NCI-H82 treated with DMSO at 0.1 percent for 48 hours (cell line): ENCODE data around the gene CST3.
A peak's percentile ranks its signal among the peaks of the same experiment; 100 is the strongest.
"Not testable (repeated sequence)": the region's sequence is repeated elsewhere in the genome, so short reads cannot be mapped to it uniquely, and the experiment has no call there.

Experiments used
- DNase-seq: peaks from one replicate; lab custom pipeline; 2025; ENCODE audit not compliant: unreplicated experiment; lab: John Stamatoyannopoulos, UW

The CST3 gene

DNA sequence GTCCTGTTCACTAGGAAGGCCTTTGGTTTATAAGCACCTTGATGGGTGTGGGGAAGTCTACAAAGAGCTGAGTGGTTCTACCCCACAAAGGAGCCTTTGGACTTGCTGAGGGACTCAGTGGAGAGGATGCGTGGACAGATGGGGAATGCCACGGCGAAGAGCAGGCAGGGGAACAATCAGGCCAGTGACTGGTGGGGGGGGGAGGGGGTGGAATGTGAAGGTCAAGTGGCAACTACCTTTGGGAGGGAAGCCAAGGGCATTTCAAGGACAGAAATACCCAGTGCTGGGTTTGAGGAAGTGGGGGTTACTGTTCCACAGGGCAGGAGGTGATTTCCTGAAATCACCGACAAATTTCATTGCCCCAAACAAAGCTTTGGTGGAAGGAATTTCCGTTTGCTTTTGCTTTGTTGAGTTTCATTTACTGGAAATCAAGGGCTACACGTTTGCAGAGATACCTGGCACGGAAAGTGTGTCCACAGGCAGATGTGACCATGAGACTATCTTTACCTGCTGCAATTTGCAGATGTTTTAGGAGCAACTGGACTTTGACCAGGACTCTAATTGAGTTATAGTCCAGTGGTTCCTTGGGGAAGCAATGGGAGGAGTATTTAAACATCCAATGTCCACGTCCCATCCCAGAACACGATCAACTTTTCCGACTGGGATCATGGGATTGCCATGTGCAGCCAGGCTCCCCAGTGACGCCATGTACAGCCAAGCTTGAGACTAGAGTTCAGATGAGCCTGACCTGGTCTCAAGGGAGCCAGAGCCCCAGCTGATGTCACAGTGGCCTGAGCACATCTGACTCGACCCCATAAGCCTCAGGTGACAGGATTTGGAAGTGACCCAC is 8.0 kb downstream of the CST3 start:
- no peak for DNase-seq

DNA sequence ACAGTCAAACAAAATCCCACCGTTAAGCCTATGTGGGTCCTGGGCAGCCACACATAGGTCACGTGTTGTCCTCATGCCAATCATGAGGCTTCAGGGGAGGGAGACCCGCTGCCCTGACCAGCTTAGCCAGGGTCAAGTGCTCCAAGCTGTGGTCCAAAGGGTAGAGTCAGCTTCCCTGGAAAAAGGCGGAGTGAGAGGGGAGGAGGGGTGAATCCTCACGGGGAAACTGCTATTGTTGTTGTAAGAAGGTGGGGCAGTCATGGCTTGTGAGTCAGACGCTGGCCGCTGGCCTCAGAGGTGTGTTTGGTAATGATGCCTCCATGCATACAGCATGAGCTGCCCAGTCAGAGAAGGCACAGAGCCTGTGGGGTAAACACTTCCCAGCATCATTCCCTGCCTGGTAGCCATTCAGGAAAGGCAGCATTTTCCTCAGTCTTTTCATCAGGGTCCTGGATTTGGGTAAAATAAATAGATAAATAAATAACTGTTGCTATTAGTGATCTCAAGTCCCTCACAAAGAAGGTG is 8.7 kb downstream of the CST3 start:
- DNase-seq = no peak

DNA sequence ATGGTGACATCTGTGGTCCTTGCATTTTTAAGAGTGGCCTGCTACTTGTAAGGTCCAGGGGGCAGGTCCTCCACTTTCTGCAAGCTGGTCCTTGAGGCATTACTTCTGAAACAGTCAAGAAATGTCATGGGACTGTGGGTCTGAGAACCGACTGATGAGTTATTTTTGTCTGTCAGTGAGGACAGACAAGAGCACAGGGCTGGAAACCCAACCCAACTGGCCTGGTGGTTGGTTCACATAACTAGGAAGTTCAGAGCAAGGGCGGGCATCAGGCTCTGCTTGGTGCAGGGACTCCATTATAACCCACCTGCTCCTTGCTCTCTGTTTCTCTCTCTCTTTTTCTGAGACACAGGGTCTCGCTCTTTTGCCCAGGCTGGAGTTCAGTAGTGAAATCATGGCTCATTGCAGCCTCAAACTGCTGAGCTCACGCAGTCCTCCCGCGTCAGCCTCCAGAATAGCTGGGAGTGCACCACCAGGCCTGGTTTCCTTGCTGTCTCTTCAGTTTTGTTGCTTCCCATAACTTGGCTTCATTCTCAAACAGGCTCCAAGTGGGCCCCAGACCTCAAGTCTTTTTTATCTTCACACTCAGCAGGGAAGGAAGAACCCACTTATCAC is 9.2 kb downstream of the CST3 start:
- DNase-seq = no peak

DNA sequence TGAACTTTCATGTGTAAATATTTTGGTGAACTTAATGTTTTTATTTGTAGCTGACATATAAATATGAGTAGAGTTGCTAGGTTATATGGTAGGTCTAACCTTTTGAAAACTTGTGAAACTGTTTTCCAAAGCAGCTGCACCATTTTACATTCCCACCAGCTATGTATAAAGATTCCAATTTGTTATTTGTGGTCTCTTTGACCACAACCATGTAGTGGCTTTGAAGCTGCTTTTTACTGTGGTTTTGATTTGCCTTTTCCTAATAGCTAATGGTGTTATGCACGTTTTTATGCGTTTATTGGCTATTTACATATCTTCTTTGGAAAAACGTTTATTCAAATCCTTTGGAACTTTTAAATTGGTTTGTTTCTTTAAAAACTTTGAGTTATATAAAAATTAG is 10.3 kb downstream of the CST3 start:
- no peak for DNase-seq

DNA sequence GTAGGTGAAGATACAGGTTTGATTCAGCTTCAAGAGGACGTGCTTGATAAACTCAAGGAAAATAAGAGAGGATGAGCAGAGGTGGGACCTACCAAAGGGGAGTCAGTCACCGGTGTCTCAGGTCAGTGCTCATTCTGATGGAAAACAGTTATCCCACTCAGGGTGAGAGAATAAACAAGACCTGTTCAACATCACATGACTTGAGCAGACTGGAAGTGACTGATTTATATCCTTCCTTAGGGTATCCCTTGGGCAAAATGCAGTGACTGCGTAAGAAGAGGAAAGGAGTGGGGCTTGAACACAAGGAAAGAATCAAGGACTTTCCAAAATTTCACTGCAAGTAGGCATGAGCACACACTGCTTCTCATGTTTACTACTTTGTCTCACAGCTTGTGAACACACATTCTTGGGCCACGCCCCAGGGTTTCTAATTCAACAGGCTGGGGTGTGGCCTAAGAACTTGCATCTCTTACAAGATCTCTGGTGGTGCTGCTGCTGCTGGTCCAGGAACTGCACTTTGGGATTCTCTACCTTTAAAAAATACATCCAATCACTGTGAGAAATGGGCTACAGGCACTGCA is 11.6 kb downstream of the CST3 start:
- DNase-seq = no peak

DNA sequence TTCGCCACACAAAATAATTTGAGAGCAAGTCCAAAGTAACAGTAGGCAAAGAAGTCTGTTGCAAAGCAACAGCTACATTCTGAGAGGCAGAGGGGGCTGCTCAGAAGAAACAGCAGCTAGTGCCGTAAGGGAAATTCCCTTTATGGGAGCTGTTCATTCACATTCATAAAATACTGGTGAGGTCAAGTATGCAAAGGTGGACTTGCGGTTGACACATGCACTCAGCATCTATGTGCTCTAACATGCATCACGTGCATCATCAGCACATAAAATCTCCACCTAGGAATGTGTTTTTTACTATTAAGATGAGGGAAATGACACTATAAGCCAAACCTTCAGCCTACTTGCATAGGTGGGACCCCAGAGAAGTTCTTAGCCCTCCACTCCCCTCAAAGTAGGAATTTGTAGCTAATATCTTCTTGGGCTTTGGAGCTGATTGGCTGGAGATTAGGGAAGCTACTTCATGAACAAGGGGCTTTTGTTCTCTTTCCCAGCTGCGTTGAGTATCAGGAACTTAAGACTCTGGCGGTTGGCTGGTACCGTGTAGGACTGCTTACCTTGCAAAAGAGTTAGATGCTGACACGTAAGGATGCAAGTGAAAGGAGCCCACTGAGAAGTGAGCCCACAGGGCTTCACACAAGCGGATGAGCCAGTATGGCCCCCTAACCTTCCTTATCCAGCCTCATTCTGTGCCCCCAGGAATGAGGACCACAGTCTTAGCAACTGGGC is 12.4 kb downstream of the CST3 start:
- no peak for DNase-seq

DNA sequence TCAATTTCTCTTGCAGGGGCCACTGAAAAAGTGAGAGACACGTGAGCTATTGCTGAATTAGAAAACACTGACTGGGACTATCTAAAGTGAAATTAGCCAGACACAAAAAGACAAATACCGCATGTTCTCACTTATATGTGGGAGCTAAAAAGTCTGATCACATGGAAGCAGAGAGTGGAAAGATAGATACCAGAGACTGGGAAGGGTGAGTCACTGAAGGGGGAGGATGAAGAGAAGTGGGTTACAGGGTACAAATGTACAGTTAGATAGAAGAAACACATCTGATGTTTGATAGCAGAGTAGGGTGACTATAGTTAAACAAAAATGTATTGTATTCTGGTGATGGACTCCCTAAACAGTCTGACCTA is 13.4 kb downstream of the CST3 start:
- DNase-seq = no peak

DNA sequence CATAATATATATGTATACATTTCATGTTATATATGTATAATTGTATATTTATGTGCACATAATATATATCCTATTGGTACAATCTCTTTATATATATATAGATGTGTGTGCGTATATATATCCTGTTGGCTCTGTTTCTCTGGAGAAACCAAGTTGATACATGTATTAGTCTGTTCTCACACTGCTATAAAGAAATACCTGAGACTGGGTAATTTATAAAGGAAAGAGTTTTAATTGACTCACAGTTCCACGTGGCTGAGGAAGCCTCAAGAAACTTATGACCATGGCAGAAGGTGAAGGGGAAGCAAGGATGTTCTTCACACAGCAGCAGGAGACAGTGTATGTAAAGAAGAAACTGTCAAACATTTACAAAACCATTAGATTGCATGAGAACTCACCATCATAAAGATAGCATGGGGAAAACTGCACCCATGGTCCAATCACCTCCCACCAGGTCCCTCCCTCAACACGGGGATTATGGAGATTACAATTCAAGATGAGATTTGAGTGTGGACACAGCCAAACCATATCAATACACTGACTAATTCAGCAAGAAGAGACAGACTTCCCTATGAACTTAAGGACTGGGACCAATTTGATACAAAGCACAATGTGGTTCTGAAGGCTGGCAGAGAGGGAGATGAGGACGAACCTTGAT is 14.0 kb downstream of the CST3 start:
- DNase-seq = no peak

DNA sequence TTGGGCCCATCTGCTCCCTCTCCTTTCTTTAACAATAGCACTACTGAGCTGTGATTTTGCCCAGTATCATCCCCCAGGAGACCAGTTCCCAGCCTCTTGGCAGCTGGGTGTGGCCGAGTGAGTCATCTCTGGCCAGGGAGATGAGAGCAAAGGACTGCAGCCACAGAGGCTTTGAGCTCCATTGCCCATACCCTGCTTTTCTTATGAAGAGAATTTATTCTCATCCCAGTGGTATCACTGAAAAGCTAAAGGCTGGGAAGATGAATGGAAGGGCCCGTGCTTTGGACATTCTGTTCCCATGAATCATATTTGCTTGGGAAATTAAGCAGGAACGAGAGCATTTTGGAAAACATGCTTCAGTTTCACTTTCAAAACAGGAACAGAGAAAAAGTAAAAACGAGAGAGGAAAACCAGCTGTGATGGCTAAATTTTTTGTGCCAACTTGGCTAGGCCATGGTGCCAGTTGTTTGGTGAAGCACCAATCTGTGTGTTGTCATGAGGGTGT is 14.9 kb downstream of the CST3 start:
- no peak for DNase-seq

DNA sequence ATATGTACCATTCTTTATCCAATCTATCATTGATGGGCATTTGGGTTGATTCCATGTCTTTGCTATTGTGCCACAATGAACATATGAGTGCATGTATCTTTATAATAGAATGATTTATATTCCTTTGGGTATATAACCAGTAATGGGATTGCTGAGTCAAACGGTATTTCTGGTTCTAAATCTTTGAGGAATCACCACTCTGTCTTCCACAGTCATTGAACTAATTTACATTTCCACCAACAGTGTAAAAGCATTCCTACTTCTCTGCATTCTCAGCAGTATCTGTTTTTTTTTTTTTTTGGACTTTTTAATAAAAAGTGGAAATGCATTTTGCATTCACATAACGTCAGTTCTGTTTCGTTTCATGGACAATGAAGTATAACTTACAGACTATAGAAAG is 15.4 kb downstream of the CST3 start:
- DNase-seq = not testable (repeated sequence)

DNA sequence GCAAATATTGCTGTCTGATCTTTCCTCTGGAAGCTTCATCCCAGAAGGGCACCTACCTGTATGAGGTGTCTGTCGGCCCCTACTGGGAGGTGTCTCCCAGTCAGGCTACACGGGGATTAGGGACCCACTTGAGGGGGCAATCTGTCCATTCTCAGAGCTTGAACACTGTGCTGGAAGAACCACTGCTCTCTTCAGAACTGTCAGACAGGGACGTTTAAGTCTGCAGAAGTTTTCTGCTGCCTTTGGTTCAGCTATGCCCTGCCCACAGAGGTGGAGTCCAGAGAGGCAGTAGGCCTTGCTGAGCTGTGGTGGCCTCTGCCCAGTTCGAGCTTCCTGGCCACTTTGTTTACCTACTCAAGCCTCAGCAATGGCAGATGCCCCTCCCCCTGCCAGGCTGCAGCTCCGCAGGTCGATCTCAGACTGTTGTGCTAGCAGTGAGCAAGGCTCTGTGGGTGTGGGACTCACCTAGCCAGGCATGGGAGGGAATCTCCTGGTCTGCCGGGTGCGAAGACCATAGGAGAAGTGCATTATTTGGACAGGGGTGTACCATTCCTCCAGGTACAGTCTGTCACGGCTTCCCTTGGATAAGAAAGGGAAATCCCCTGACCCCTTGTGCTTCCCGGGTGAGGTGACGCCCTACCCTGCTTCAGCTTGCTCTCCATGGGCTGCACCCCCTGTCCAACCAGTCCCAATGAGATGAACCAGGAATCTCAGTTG is 16.9 kb downstream of the CST3 start:
- DNase-seq = not testable (repeated sequence)

DNA sequence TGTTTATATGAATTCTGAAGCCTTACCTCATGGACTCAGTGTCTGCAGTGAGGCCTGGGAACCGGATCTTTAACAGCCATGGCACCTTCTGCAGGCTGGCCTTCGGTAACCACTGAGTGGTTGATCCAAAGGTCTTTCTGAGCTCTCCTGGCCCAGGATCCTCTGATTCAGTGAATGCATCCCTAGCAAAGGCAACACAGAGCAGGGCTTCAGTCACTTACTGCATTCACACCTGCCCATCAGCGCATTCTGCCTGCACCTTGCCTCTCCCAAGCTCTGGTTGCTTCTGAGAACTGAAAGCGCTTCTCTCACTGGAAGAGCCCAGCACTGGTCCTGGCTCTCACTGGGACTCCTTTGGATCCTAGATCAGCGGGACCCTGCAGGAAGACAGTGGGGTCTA is 23.6 kb downstream of the CST3 start:
- no peak for DNase-seq

DNA sequence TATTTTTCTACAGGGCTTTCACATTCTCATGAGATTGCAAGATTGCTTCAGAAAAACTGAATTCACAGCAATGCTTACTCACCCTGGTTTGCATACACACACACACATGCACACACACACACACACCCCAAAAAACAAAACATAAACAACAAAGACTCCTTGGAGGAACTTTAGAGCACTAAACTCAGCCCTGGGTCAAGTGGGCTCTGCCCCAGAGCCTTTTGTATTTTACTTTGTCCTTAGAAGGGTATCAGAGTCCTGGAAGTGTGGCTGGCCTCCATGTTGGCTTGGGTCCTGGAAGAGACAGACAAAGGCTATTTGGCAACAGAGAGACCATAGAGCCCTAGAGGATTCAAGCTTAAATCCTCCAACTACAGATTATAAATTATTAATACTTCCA is 24.1 kb downstream of the CST3 start:
- no peak for DNase-seq

DNA sequence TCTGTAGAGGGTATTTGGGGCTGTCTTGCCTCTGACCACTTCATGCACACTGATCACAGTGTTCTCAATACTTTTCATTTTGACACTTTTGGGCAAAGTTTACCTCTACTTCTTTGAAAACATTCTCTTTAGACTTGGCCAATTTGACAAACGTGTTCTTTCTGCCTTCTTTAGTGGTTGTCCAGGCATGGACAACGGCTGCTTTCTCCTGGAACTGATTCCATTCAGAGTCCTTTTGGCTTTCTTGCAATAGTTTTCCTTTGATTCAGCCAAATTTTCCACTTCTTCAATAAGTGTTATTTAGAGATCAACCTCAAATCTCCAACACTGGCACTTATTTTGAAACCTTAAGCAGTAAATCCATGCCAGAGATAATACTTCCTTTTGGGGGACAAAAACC is 25.4 kb downstream of the CST3 start:
- DNase-seq = no peak

DNA sequence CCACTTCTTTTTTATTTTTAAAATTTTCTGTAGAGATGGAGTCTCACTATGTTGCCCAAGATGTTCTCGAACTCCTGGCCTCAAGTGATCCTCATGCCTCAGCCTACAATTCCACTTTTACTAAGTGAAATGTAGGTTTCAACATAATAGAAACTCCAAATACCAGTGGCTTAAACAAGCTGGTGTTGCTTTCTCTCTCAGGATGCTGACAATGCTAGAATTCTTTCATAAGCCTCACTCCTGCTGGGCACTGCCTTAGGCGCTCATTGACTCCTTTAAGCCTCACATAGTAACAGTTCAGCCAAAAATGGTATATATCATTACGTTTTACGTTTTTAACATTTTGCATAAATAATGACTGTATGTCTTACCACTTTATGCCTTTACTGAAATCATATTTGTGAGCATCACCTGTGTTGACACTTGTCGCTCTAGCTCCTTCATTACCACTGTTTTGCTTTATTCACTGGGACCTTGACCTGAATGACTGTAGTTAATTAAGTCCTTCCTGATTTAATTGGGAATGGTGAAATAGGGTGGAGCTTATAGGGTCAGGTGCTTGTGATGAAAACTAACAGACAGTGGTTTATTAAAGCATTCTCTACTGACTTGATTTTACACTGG is 28.2 kb downstream of the CST3 start:
- DNase-seq = no peak

DNA sequence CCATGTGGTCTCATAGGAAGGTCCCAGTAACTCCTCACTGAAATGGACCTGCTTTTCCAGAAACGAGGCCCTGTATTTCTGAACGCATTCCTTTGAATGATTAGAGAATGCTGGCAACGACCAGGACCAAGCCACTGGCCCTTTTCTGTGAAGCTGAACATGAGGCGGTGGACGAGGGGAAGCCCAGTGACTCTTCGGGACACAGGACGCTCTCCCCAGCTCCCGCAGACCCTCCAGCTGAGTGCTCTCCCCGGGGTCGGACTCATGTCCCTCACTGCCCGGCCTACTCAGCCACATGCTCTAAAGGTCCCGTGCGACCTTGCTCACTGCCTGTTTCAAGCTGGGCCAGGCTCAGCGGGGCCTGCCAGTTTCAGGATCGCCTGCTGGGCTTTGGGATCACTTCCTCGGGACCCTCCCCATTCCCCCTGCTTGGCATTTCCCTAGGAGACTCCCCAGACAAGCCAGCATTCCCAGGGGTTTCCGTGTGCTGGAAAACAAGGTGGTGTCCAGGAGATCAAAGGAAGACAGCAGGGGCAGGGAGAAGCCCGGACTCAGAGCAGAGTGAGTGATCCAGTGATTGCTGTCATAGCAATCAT is 29.4 kb downstream of the CST3 start:
- no peak for DNase-seq

DNA sequence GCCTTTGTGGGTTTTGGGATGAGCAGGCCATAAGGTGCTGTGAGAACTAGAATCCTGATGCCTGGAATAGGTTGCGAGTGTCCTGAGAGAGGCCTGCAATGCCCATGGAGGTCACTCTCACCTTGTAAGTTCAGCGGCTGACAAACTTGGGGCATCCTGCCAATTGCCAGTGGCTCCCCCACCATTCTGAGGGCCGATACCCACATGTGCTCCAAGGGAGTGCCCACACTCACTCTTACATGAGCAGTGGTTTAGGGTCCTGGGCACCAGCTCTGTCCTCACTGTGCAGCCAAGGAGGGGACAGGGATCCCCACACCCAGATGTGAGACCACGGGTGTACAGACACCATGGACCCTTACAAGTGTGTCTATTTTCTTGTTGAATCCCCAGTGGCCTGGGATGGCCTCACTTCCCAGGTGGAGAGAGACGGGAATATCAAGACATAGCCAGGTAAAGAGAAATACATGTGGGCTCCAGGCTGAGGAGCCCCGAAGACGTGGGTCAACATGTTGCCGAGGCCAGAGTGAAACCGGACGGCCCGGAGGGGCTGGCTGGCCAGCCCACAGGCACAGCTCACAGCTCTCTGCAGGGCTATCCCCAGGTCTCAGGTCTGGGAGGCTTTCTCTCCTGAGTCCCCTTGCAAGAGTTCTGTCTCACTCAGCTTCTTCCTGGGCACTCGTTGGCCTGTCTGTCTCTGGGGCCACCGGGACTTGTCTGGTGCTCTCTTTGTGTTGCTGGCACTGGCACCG is 30.1 kb downstream of the CST3 start:
- DNase-seq = no peak

DNA sequence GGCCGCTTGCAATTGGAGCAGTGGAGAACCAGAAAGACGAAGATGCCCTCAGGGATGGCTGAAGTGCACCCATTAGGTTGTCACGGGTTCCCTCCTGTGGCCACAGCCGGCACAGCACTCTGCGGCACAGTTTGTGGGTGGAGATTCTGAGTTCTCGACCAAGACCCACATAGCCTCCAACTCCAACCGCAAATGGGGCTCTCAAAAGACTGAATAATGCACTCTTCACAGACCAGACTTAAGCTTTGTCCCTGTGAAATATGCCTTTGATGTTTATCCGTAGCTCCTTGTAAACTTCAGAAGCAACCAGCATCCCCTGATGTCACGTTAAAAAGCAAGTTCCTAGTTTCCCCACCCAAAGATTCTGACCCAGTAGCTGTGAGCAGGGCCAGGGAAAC is 31.1 kb downstream of the CST3 start:
- DNase-seq = peak; percentile 4
